Neural crest cell (in vitro differentiated cells): ENCODE measurements around the gene PTGES3. TPM values are rescaled to one million over a fixed set of nuclear protein-coding genes. Genes with fewer than 3 reads are reported as not detected.
"Not testable (repeated sequence)": the region's sequence is repeated elsewhere in the genome, so short reads cannot be mapped to it uniquely, and the experiment has no call there.

Source experiments
- DNase-seq: peaks from one replicate; pipeline ENCODE4 v3.0.0; 2021; ENCODE audit warnings: low read depth, mixed read lengths, low spot score
- H3K27ac Mint-ChIP-seq: one replicate; pipeline ENCODE4 v1.8.0; 2021; ENCODE audit warnings: mild to moderate bottlenecking, mixed read lengths; ENCODE audit not compliant: unreplicated experiment
- H3K27me3 Mint-ChIP-seq: 2 replicates; pipeline ENCODE4 v1.8.0; 2021; ENCODE audit warnings: low read depth, mild to moderate bottlenecking, mixed read lengths
- H3K36me3 Mint-ChIP-seq: 2 replicates; pipeline ENCODE4 v1.8.0; 2021; ENCODE audit warnings: low read depth, mild to moderate bottlenecking, mixed read lengths
- H3K4me1 Mint-ChIP-seq: 2 replicates; pipeline ENCODE4 v1.8.0; 2021; ENCODE audit warnings: mixed read lengths
- H3K4me3 Mint-ChIP-seq: one replicate; pipeline ENCODE4 v1.8.0; 2021; ENCODE audit warnings: mild to moderate bottlenecking, mixed read lengths
- H3K9me3 Mint-ChIP-seq: 2 replicates; pipeline ENCODE4 v1.8.0; 2021; ENCODE audit warnings: mixed read lengths
- total RNA-seq: library from RNA; stranded (reverse); gene quantifications from 2 replicates; pipeline ENCODE4 v1.2.1, GENCODE V29; 2021
- TF ChIP-seq, protein P1 (sequence below): fragments of 200-600 bp; sonication (generic); conservative IDR thresholded peaks from 2 replicates; pipeline ENCODE4 v1.5.0; 2021; ENCODE audit warnings: antibody characterized with exemption, mild to moderate bottlenecking

Gene PTGES3
- total RNA-seq, 1 donor from 2014 or later = 282 TPM

DNA sequence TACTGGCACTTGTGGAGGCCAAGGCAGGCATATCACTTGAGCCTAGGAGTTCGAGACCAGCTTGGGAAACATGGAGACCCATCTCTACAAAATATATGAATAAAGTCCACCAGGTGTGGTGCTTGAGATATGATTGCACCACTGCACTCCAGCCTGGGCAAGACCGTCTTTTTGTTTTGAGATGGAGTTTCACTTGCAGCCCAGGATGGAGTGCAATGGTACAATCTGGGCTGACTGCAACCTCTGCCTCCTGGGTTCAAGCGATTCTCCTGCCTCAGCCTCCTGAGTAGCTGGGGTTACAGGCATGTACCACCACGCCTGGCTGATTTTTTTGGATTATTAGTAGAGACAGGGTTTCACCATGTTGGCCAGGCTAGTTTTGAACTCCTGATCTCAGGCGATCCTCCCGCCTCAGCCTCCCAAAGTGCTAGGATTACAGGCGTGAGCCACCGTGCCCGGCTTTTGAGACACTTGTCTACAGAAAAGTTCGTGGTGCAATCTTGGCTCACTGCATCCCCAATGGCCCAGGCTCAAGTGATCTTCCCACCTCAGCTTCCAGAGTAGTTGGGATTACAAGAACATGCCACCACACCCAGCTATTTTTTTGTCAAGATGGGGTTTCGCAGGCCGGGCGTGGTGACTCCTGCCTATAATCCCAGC lies 26.0 kb downstream of the PTGES3 start:
- Mint-ChIP-seq H3K9me3 (no peaks in the 10 kb centered on the region), H3K4me3 (no peak overlapping the region)
- TF ChIP-seq, protein P1, sequence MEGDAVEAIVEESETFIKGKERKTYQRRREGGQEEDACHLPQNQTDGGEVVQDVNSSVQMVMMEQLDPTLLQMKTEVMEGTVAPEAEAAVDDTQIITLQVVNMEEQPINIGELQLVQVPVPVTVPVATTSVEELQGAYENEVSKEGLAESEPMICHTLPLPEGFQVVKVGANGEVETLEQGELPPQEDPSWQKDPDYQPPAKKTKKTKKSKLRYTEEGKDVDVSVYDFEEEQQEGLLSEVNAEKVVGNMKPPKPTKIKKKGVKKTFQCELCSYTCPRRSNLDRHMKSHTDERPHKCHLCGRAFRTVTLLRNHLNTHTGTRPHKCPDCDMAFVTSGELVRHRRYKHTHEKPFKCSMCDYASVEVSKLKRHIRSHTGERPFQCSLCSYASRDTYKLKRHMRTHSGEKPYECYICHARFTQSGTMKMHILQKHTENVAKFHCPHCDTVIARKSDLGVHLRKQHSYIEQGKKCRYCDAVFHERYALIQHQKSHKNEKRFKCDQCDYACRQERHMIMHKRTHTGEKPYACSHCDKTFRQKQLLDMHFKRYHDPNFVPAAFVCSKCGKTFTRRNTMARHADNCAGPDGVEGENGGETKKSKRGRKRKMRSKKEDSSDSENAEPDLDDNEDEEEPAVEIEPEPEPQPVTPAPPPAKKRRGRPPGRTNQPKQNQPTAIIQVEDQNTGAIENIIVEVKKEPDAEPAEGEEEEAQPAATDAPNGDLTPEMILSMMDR = no peak

DNA sequence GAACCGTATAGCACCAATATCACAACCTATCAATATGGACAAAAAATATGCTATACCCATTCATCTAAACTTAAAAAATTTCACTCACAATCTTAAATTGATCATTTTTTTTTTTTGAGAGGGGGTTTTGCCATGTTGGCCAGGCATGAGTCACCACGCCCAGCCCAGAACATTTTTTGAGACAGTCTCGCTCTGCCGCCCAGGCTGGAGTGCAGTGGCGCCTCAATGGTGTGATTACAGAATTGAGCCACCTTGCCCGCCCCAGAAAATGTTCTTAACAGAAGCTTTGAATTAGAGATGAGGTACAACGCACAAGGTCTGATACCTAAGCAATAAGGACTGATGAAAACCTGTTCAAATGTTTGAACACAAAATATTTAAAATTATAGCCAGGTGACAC lies 26.5 kb downstream of the PTGES3 start:
- H3K4me3 Mint-ChIP-seq = no peak overlapping the region
- no peak overlapping the region for H3K27ac Mint-ChIP-seq
- no peaks in the 10 kb centered on the region for H3K27me3 Mint-ChIP-seq
- TF ChIP-seq, protein P1 = no peak
- no peak for DNase-seq
- no peaks in the 10 kb centered on the region for H3K4me1 Mint-ChIP-seq
- H3K9me3 Mint-ChIP-seq = no peaks in the 10 kb centered on the region
- peaks cover 16% of the 10 kb centered on the region for H3K36me3 Mint-ChIP-seq

More for the DNA sequence above, 26.0 kb downstream of the PTGES3 start:
- Mint-ChIP-seq H3K4me1 (no peaks in the 10 kb centered on the region), H3K27ac (no peak overlapping the region), H3K36me3 (peaks cover 16% of the 10 kb centered on the region), H3K27me3 (no peaks in the 10 kb centered on the region)
- no peak for DNase-seq

DNA sequence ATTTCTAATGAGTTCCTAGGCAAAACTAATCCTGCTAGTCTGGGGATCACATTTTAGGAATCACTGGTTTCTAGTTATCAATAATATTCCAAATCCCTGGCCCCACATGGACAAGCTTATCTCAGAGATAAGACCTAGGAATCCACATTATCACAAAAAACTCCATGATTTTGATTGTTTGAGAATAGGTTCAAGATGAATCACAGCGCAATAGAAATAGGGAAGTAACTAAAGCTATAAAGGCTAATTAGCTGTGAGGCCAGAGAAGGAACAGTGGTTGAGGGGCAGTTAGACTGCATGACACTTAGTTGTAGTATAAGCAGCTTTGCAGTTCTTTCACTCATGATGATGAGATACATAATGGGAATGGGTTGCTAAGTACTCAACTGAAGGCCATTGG lies 29.2 kb downstream of the PTGES3 start:
- H3K4me3 Mint-ChIP-seq = no peak overlapping the region
- H3K27ac Mint-ChIP-seq = no peak overlapping the region
- H3K4me1 Mint-ChIP-seq = no peaks in the 10 kb centered on the region
- no peaks in the 10 kb centered on the region for H3K27me3 Mint-ChIP-seq
- no peak for DNase-seq
- peaks cover 15% of the 10 kb centered on the region for H3K36me3 Mint-ChIP-seq
- peaks cover 3% of the 10 kb centered on the region for H3K9me3 Mint-ChIP-seq
- TF ChIP-seq, protein P1 = no peak

DNA sequence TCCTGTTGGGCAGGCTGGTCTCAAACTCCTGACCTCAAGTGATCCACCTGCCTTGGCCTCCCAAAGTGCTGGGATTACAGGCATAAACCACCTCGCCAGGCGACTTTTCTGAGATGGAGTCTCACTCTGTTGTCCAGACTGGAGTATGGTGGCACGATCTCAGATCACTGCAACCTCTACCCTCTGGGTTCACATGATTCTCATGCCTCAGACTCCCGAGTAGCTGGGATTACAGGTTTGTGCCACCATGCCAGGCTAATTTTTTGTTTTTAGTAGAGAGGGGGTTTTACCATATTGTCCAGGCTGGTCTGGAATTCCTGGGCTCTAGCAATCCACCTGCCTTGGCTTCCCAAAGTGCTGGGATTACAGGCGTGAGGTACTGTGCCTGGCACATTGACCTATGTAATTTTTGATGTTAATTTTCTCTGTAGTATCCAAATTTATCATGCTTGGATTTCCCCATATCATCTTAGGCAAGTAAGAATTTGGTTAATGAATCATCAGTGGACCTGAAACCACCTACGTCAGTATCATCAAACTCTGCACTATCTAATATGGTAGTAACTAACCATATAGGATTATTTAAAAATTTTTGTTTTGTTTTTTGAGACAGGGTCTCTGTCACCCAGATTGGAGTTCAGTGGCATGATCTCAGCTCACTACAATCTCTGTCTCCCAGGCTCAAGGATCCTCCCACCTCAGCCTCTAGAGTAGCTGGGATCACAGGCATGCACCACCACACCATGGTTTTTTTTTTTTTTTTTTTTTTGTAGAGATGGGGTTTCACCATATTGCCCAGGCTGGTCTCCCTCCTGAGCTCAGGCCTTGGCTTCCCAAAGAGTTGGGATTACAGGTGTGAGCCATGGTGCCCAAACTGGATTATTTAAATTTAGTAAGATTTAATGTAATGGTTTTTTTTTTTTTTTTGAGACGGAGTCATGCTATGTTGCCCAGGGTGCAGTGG lies 30.4 kb downstream of the PTGES3 start:
- no peak overlapping the region for H3K27ac Mint-ChIP-seq
- TF ChIP-seq, protein P1 = no peak
- DNase-seq = no peak
- peaks cover 16% of the 10 kb centered on the region for H3K36me3 Mint-ChIP-seq
- H3K4me3 Mint-ChIP-seq = no peak overlapping the region
- no peaks in the 10 kb centered on the region for H3K27me3 Mint-ChIP-seq
- peaks cover 11% of the 10 kb centered on the region for H3K9me3 Mint-ChIP-seq
- H3K4me1 Mint-ChIP-seq = no peaks in the 10 kb centered on the region

- not testable (repeated sequence) for H3K27me3 Mint-ChIP-seq, DNase-seq, H3K4me1 Mint-ChIP-seq, H3K4me3 Mint-ChIP-seq, H3K27ac Mint-ChIP-seq
- peaks cover 19% of the 10 kb centered on the region for H3K36me3 Mint-ChIP-seq
- peaks cover 13% of the 10 kb centered on the region for H3K9me3 Mint-ChIP-seq
These were observed 34.3 kb downstream of the PTGES3 start for GRCh38 chr12:56653781-56654180.

DNA sequence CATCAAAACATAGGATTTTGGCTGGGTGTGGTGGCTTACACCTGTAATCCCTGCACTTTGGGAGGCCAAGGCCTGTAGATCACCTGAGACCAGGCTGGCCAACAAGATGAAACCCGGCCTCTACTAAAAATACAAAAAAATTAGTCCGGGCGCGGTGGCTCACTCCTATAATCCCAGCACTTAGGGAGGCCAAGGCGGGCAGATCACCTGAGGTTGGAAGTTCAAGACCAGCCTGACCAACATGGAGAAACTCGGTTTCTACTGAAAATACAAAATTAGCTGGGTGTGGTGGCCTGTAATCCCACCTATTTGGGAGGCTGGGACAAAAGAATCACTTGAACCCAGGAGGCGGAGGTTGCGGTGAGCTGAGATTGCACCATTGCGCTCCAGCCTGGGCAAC lies 40.1 kb downstream of the PTGES3 start:
- H3K9me3 Mint-ChIP-seq, DNase-seq, H3K27ac Mint-ChIP-seq, H3K27me3 Mint-ChIP-seq, H3K4me3 Mint-ChIP-seq: not testable (repeated sequence)
- Mint-ChIP-seq H3K36me3 (peaks cover 16% of the 10 kb centered on the region), H3K4me1 (peaks cover 21% of the 10 kb centered on the region)
